ENCODE results near the gene THRB.
"Not testable (repeated sequence)": the region's sequence is repeated elsewhere in the genome, so short reads cannot be mapped to it uniquely, and the experiment has no call there.

The THRB gene

DNA sequence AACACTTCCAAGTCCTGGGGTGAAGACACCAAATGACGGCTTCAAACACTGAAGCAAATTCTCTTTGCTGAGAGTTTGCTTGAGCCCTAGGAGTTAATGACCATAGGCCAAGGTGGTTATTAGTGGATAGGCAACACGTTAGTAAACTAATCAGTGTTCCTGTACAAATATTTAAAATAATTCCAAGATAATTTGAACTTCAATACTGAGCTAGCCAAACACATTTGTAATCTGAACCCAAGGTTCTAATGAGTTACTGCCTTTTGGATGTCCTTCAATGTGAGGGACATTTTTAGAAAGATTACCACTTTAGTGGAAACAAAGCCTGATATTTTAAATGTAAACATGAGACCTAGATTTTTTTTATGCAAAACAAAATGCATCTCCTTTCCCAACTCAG is 94.6 kb downstream of the THRB start:
- DNase-seq = peak; percentile 25

DNA sequence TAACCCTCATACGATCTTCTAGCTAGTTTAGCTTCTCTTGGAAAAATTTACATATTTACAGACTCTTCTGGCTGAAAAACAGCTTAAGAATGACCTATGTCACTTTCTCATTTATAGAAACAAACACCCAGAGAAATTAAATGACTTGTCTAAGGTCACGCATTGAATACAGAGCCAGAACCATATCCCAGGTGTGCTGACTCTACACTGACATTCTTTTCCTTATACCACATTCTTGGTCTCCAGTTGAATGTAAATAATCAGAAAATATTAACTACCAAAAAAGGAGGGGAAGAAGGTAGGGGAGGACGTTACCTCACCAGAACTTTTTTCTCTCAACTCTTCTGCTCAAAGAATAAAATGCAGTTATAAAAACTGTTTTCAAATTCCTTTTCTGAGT is 95.0 kb downstream of the THRB start:
- no peak for DNase-seq

DNA sequence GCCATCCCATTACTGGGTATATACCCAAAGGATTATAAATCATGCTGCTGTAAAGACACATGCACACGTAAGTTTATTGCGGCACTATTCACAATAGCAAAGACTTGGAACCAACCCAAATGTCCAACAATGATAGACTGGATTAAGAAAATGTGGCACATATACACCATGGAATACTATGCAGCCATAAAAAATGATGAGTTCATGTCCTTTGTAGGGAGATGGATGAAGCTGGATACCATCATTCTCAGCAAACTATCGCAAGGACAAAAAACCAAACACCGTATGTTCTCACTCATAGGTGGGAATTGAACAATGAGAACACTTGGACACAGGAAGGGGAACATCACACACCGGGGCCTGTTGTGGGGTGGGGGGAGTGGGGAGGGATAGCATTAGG is 95.9 kb downstream of the THRB start:
- not testable (repeated sequence) for DNase-seq

DNA sequence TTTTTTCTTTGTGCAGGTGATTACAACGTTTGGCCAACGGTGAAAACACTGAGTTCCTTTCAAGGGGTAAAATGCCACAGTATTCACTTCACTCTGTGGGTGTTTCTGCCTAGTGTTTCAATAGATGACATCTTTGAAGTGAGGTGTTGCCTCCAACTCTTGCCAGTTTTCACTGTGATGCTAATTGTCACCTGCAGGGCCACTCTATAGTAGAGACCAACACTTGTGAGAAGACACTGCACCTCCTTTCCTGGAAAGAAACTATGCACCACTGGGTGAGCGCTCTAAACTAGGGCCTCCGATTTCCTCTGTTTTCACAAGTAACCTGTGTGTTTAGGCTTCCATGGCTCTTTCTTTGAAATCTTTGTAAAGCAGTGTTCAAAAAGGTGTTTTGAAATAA is 98.3 kb downstream of the THRB start:
- no peak for DNase-seq

- DNase-seq = no peak
Observed at GRCh38 chr3:24394754-24395153, 99.9 kb downstream of the THRB start.

DNA sequence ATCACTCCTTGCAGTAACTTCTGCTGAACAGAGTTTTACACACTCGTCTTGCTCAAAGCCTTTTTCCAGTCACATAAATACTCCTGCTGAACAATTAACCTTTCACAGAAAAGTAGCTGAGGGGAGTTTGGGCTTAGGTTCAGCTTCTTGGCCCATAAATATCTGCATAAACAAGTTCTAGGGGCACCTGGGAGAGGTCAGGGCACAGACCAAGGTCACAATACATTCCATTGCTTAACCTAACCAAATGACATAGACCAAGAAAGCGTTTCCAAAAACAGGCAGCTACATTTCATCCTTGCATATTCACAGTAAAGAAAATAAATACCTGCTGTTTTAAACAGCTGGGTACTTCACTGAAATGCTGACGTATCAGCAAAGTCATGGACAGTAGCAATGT is 101.3 kb downstream of the THRB start:
- DNase-seq = no peak

- no peak for DNase-seq
Observed at GRCh38 chr3:24390169-24391130, 104.2 kb downstream of the THRB start.

GRCh38 chr3:24389108-24390090 is 105.3 kb downstream of the THRB start:
- DNase-seq = no peak

- no peak for DNase-seq
Observed at GRCh38 chr3:24388611-24389010, 106.0 kb downstream of the THRB start.

DNA sequence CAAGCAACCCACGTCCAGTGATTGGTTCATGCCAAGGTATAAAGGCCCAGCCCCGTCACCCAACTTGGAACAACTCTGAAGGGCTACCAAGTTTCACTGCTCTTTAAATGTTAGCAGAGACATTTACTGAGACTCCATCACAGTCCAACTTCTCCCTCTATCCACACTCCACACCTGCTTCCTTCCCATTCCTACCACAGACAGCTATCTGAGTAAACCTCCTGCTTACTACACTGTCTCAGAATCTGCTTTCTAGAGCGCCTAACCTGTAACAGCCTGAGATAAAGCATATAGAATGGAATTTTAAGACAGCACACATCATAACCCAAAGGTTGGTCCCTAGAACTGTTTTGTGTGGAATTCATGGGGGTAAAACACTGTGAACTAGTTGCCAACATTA is 106.5 kb downstream of the THRB start:
- no peak for DNase-seq

- DNase-seq = no peak
Observed at GRCh38 chr3:24387493-24387892, 107.2 kb downstream of the THRB start.

DNA sequence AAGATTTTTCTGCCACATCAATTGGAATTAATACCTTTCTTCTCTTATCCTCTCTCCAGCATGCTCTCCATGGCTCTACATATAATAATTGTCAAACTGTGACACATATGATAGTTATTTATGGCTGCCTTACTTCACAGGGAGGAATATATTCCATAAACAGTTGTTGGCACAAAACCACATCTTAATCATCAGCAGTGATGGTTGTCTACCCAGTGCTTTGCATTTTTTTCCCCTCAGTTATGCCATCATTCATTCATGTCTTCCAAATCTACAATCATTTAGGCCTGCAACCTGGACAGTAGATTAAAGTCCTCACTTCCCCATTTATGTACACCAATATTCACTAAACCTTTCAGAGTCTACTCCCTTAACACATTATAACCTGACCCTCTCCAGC is 107.7 kb downstream of the THRB start:
- DNase-seq = no peak

GRCh38 chr3:24386458-24386857 is 108.2 kb downstream of the THRB start:
- no peak for DNase-seq

DNA sequence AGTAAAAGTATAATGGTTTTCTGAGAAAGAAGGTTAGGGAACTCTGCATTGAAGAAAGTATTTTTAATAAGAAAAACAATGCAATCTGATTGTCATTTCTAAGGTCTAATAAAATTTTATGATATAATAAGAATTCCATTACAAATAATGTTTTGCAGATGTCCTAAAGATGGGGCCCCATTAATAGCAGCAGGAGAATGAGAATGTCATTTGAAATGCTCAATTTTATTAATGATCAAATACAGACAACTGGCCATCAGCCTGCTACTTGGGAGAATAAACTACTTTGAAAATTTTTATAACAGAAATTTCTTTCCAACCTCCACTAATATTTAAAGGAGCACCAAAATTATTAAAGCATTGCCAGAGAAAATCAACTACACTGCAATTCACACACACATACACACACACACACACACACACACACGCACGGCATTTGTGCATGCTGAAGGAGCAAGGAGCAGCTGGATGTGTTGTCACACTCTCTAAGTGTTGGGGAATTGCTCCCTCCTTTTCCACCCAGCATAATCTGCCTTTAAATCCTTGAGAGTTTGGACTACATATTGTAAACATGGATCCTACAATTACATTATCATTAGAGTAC is 109.5 kb downstream of the THRB start:
- DNase-seq = no peak

DNA sequence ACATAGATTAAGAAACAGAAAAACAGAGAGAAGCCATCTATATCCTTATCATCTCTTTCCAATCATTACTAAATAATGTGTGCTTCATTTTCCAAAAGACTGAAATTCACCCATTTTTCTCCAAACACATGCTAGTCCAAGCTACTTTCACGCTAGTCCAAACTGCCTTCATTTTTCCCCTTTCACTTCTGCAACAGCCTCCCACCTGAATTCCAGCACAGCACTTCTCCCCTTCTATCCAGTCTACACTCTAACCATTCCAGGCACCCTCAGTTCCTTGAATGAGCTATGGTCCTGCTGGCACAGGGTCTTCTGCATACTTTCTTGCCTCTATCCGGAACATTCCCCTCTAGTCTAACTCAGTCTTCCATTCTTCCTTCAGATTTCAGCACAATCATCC is 112.0 kb downstream of the THRB start:
- DNase-seq = no peak

DNA sequence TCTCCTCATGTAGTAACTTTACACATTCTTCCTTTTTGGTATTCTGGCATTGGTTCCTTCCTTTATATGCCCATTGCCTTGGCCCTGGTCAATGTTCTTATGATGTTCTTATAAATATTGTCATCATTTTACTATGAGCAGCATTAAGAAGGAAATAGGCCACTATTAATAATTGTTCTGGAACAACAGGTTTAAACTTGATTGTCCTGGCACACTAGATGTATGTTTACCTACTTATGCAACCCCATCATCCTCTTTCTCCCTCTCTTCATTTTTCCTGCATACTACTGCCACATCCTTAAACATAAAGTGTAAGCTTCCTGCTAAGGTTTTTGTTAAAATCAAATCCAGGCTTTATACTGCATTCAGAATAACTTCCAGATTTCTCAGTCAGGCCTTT is 114.7 kb downstream of the THRB start:
- DNase-seq = no peak

GRCh38 chr3:24378313-24378712 is 116.3 kb downstream of the THRB start:
- no peak for DNase-seq

DNA sequence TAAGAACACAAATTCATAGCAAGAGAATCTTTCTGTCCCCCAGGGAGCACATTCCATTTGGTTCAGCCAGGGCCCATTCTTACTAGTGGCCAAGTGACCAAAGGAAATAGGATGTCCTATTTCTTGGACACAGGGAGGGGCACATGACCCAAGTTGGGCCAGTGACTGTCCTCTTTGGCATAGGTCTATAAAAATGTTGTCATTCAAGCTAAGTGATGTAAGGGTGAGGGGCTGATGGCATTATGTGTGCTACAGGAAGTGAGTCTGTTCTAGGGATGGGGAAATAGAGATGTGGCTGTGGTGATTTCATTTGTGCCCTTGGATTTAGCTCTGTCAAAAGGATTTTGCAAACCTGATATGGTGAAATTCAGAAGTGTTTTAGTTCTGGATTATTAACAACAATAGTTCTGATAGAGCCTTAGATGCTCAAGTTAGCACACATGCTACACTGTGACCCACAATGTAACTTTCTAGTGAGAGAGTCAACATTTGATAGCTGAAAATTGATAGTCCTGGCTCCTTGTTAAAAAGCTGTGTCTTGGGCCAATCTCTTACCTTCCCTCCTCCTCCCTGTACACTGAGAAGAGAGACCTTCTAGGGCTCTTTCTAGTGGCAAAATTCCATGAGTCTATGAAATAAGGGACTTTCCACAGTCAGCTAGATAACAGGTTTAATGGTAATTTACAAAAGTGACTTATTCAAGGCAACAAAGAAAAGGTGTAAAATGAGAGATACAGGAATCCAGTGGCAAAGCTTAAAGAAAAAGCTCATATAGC is 117.2 kb downstream of the THRB start:
- no peak for DNase-seq

GRCh38 chr3:24375947-24376384 is 118.7 kb downstream of the THRB start:
- DNase-seq = no peak

DNA sequence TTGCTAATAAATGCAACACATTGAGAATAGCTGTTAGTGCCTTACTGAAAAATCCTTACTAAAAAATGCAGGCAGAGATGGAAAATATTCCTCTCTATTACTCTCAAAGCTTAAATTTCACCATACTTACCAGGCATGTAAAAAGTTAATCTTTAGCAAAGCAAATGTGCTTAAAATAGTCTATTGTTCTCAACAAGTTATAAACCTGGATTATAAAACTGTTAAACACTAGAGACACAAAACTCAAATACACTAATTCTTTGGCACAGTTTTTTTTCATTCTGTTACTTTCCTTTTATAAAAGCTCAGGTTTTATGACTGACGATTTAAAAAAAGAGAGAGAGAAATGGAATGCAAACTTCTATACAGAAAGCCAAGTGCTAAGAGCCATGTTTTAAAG is 119.8 kb downstream of the THRB start:
- DNase-seq = no peak

DNA sequence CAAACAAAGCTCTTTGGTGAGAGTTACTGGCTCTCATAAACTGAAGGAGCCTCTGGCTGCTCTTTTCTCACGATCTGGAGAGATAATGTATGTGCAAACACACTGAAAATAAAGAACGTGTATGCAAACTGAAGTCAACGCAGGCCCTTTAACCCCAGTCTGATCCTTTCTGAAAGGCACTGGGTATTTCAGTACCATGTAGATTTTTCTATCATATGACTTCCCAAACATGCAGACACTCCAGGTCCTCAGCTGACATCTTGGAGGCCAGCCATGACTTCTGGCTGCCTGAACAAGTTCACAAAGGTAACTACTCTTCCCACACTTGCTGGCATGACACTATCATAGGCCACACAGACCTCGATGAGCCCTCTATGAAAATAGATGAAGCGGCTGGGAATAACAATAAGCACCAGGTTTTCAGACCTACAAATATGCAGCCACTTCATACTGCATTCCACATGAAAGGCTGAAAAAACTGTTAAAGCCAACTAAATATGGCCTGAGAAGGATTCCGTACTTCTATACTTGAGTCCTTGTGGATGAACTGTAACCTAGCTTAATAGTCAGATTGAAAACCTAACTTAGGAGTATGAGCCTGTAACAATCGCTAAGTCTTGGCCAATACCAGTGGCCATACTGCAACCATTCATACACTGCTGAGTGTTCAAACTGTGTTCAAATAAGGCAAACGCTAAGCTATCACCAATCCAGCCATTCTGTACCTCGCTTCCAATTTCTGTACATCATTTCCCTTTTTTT is 121.3 kb downstream of the THRB start:
- no peak for DNase-seq

All from NCI-H774 (cell line).